ENCODE data around the gene SLC25A47. TPM values are rescaled to one million over a fixed set of nuclear protein-coding genes. Genes with fewer than 3 reads are reported as not detected.

The SLC25A47 gene
- total and polyA plus RNA-seq, 2 donors (not counting 3 experiments of a cell fraction or from before 2014, with no cell fraction given), result not detected

MicroRNAs within 50 kb of the gene (microRNA counts, 767-probe panel; counts per million panel counts)
- microRNA hsa-miR-345-5p, result 723 counts per million, percentile 96 among the panel's probes with 10 or more counts

Small RNAs within 50 kb of the gene (microRNA-seq; reads per million reads assigned to microRNA genes)
- gene MIR345 (ENCODE audit: borderline number of aligned reads, borderline replicate concordance) (167 reads per million, percentile 62 among the genes with 10 or more reads in this experiment), gene MIR6764 (ENCODE audit: borderline number of aligned reads, borderline replicate concordance) (not detected)

Small RNAs within 50 kb of the gene (small RNA-seq; reads per million reads assigned to genes)
- gene AL157871.3 (ENCODE audit: insufficient read depth, insufficient read length, low read depth, low replicate concordance), result not detected
- 3.5 reads per million, percentile 23 among the genes with 10 or more reads in this experiment for gene MIR345 (ENCODE audit: insufficient read depth, insufficient read length, low read depth, low replicate concordance)
- not detected for gene RN7SL523P (ENCODE audit: insufficient read depth, insufficient read length, low read depth, low replicate concordance)

Other genes with a start within 250 kb of the SLC25A47 start
- gene DEGS2, start 163.7 kb upstream of the SLC25A47 start, total RNA-seq, result not detected in 2 replicates
- gene DEGS2, start 163.7 kb upstream of the SLC25A47 start, polyA plus RNA-seq, result 0.02 and 0.06 TPM in 2 replicates
- 71.0 and 78.6 TPM in 2 replicates for gene YY1, start 84.2 kb upstream of the SLC25A47 start, total RNA-seq
- gene YY1, start 84.2 kb upstream of the SLC25A47 start, polyA plus RNA-seq, result 18.6 and 23.5 TPM in 2 replicates
- gene SLC25A29, start 16.9 kb upstream of the SLC25A47 start, total RNA-seq, result 108 and 132 TPM in 2 replicates
- 154 and 187 TPM in 2 replicates for gene SLC25A29, start 16.9 kb upstream of the SLC25A47 start, polyA plus RNA-seq
- 9.8 and 10.4 TPM in 2 replicates for gene WDR25, start 53.1 kb downstream of the SLC25A47 start, total RNA-seq
- 25.1 and 32.3 TPM in 2 replicates for gene WDR25, start 53.1 kb downstream of the SLC25A47 start, polyA plus RNA-seq